HepG2 (cell line): ENCODE results near the gene TRIAP1. TPM values are rescaled to one million over a fixed set of nuclear protein-coding genes. Genes with fewer than 3 reads are reported as not detected.
A peak's percentile ranks its signal among the peaks of the same experiment; 100 is the strongest.

Experiments
- AGO2 ChIP-seq: fragments of 200-400 bp; formaldehyde crosslinking; optimal IDR thresholded peaks from 2 replicates; pipeline ENCODE3; 2017; ENCODE audit warnings: mild to moderate bottlenecking, low read depth, low read length, moderate library complexity
- ATF5 ChIP-seq: sonication (generic); formaldehyde crosslinking; IDR thresholded peaks from 2 replicates; pipeline ENCODE4 v1.4.0; 2020; ENCODE audit warnings: mild to moderate bottlenecking, low read depth, missing genetic modification reagents
- DMAP1 ChIP-seq: IDR thresholded peaks from 2 replicates; pipeline ENCODE4 v1.6.1; 2016
- LBX2 ChIP-seq: sonication (generic); formaldehyde crosslinking; IDR thresholded peaks from 2 replicates; pipeline ENCODE4 v1.5.0; 2020; ENCODE audit warnings: missing genetic modification reagents, mild to moderate bottlenecking, borderline replicate concordance
- POGK ChIP-seq: sonication (generic); formaldehyde crosslinking; conservative IDR thresholded peaks from 2 replicates; pipeline ENCODE4 v1.8.0; 2022; ENCODE audit warnings: mild to moderate bottlenecking, moderate library complexity, missing genetic modification reagents
- RARA ChIP-seq: IDR thresholded peaks from 2 replicates; pipeline ENCODE4 v1.6.1; 2016; ENCODE audit warnings: missing genetic modification reagents, missing compliant biosample characterization
- SP4 ChIP-seq: sonication (generic); formaldehyde crosslinking; IDR thresholded peaks from 2 replicates; pipeline ENCODE4 v1.8.1; 2023; ENCODE audit warnings: mild to moderate bottlenecking, missing genetic modification reagents
- THYN1 ChIP-seq: sonication (generic); formaldehyde crosslinking; IDR thresholded peaks from 2 replicates; pipeline ENCODE4 v1.8.1; 2023; ENCODE audit warnings: low read depth, mild to moderate bottlenecking, moderate library complexity, missing genetic modification reagents, borderline replicate concordance
- ZHX2 ChIP-seq, 2 experiments: sonication (generic) in 1 of 2; formaldehyde crosslinking in 1 of 2; IDR thresholded peaks; 2 replicates each; pipeline versions ENCODE4 v1.6.1 to v1.9.0; 2014 to 2022; ENCODE audit warnings: antibody characterized with exemption in 1 of 2, borderline replicate concordance in 1 of 2, inconsistent platforms in 1 of 2, low read depth in 1 of 2, missing genetic modification reagents in 1 of 2
- ZNF101 ChIP-seq: sonication (generic); formaldehyde crosslinking; IDR thresholded peaks from 2 replicates; pipeline ENCODE4 v1.4.0; 2020; ENCODE audit warnings: mild to moderate bottlenecking, low read depth, missing genetic modification reagents, borderline replicate concordance
- ZNF329 ChIP-seq: sonication (generic); formaldehyde crosslinking; IDR thresholded peaks from 2 replicates; pipeline ENCODE4 v1.9.0; 2021; ENCODE audit warnings: low read depth, mild to moderate bottlenecking, missing genetic modification reagents
- ZNF556 ChIP-seq: sonication (generic); formaldehyde crosslinking; IDR thresholded peaks from 2 replicates; pipeline ENCODE4 v1.4.0; 2020; ENCODE audit warnings: mild to moderate bottlenecking, missing genetic modification reagents, borderline replicate concordance
- ZNF580 ChIP-seq: IDR thresholded peaks from 2 replicates; pipeline ENCODE4 v1.6.1; 2016; ENCODE audit warnings: low read depth, borderline replicate concordance
- ZNF670 ChIP-seq: sonication (generic); formaldehyde crosslinking; IDR thresholded peaks from 2 replicates; pipeline ENCODE4 v1.8.0; 2022; ENCODE audit warnings: mild to moderate bottlenecking, missing genetic modification reagents, borderline replicate concordance
- polyA plus RNA-seq, 8 experiments: library from polyadenylated mRNA; depleted of rRNA in 3 of 8; stranded (reverse) in 7 of 8; unstranded in 1 of 8; fragments of >200 nt; fragmentation: Illumina TruSeq in 4 of 8; extraction: Trizol in 4 of 8; gene quantifications; 2 replicates each; pipeline versions ENCODE4 v1.2.1 to v1.2.3, GENCODE V29; 2011 to 2016; ENCODE audit warnings: low read depth in 4 of 8, missing spikeins in 1 of 8, mixed read lengths in 1 of 8; ENCODE audit not compliant: insufficient read depth in 1 of 8
- total RNA-seq, 5 experiments: library from RNA; depleted of rRNA; stranded (reverse); fragments of >200 nt; fragmentation: Illumina TruSeq; extraction: Trizol; gene quantifications; 2 replicates each; pipeline ENCODE4 v1.2.3, GENCODE V29; 2016; ENCODE audit warnings: low read depth in 1 of 5

The TRIAP1 gene
- total and polyA plus RNA-seq, 2 of the 13 experiments (the other 11 are each of a cell fraction or from before 2014, with no cell fraction given), result 55.0 to 117 TPM

GRCh38 chr12:120445911-120446843 lies at the start of gene TRIAP1, which contains the start of gene GATC (continued):
- TF ChIP-seq ZNF556 (CRISPR knock-in tag) (peak; percentile 93), DMAP1 (CRISPR knock-in tag) (peak; percentile 100), ZNF670 (CRISPR knock-in tag) (0 out of 2 replicates have a peak, but pooled peaks have one; percentile 29), RARA (CRISPR knock-in tag) (peak; percentile 56), AGO2 (peak; percentile 90), ZNF580 (CRISPR knock-in tag) (peak; percentile 96; the same call in 1 of the 2 replicates), SP4 (CRISPR knock-in tag) (peak; percentile 70; the same call in 1 of the 2 replicates), ZNF329 (CRISPR knock-in tag) (peak; percentile 87), ATF5 (CRISPR knock-in tag) (peak; percentile 46; the same call in 1 of the 2 replicates), ZNF101 (CRISPR knock-in tag) (no peak), THYN1 (CRISPR knock-in tag) (no peak), POGK (CRISPR knock-in tag) (peak; percentile 92), ZHX2 (IDR thresholded peaks at IDR 0.05; ENCODE audit: low read depth) (peak; percentile 99), ZHX2 (CRISPR knock-in tag; IDR thresholded peaks at IDR 0.05; ENCODE audit: borderline replicate concordance) (no peak), LBX2 (CRISPR knock-in tag) (peak; percentile 70; the same call in 1 of the 2 replicates)
